ENCODE data around the gene PPP6C. TPM values are rescaled to one million over a fixed set of nuclear protein-coding genes. Genes with fewer than 3 reads are reported as not detected.

Gene PPP6C
- total RNA-seq, result 7.9 and 11.7 TPM in 2 replicates

GRCh38 chr9:125189361-125190289 is at the start of gene PPP6C:
Gene PPP6C, minus strand, starts transcription at chr9:125189803. Its CDS starts 85 bp downstream, at chr9:125189718.

GRCh38 chr9:125200216-125201047 is 10.8 kb upstream of the PPP6C start, which contains the start of gene RABEPK:
Gene RABEPK, plus strand, starts transcription at chr9:125200542. Its CDS starts 2,472 bp downstream, at chr9:125203014.

GRCh38 chr9:125143377-125144090 is 46.1 kb downstream of the PPP6C start, which contains the start of gene SCAI:
Gene SCAI, minus strand, starts transcription at chr9:125143528. Its CDS starts 91 bp downstream, at chr9:125143437.

Other genes with a start within 250 kb of the PPP6C start
- 15.1 and 18.3 TPM in 2 replicates for gene GOLGA1, start 248.7 kb downstream of the PPP6C start, total RNA-seq
- 3.8 and 6.3 TPM in 2 replicates for gene SCAI, start 46.3 kb downstream of the PPP6C start, total RNA-seq
- gene RABEPK, start 10.7 kb upstream of the PPP6C start, total RNA-seq, result 35.4 and 41.2 TPM in 2 replicates
- 177 and 192 TPM in 2 replicates for gene HSPA5, start 51.5 kb upstream of the PPP6C start, total RNA-seq
- 41.2 and 43.8 TPM in 2 replicates for gene GAPVD1, start 72.0 kb upstream of the PPP6C start, total RNA-seq